Keratinocyte (primary cell): ENCODE data around the gene BUD31.

Source experiments
- EZH2 ChIP-seq: IDR thresholded peaks from one replicate; pipeline ENCODE4 v1.6.1; 2012; ENCODE audit warnings: inconsistent platforms, mild to moderate bottlenecking, low read length, moderate library complexity
- TF ChIP-seq, protein P1 (sequence below), 3 experiments: IDR thresholded peaks in 1 of 3; conservative IDR thresholded peaks in 1 of 3; optimal IDR thresholded peaks in 1 of 3; 2 replicates in 2 of 3; 3 replicates in 1 of 3; pipeline versions ENCODE3 to v1.5.1; 2011; ENCODE audit warnings: low read length in 3 of 3, mild to moderate bottlenecking in 3 of 3, moderate library complexity in 2 of 3, control low read depth in 1 of 3, inconsistent platforms in 1 of 3; ENCODE audit not compliant: insufficient read depth in 2 of 3; ENCODE audit errors: extremely low read depth in 1 of 3

DNA sequence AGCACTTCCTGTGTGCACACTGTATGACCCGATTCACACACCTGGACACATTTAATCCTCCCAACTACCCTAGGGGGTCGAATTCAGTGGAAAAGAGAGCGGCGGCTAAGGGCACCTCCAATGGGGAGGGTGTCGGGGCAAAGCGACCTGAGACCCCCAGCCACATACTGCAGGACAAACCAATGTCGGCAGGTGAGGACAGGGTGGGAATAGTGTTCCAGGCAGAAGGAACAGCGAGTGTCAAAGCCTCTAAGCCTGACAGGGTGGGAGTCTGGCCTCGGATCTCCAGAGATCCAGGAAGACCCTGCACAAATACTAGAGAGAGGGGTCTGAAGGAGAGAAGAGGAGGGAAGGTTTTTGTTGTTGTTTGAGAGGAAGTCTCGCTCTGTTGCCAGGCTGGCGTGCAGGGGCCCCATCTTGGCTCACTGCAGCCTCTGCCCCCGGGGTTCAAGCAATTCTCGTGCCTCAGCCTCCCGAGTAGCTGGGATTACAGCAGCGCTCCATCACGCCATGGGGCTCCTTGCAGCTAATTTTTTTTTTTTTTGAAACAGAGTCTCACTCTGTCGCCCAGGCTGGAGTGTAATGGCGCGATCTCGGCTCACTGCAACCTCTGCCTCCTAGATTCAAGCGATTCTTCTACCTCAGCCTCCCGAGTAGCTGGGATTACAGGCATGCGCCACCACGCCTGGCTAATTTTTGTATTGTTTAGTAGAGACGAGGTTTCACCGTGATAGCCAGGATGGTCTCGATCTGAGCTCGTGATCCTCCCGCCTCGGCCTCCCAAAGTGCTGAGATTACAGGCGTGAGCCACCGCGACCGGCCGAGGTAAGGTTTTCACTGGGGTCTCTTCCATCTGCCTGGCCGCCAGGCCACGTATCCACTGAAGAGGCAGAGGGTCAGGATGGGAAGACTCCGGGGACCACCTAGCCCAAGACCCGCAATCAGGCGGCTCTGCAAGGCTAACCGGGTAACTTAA lies 35.4 kb upstream of the BUD31 start:
- TF ChIP-seq, protein P1, sequence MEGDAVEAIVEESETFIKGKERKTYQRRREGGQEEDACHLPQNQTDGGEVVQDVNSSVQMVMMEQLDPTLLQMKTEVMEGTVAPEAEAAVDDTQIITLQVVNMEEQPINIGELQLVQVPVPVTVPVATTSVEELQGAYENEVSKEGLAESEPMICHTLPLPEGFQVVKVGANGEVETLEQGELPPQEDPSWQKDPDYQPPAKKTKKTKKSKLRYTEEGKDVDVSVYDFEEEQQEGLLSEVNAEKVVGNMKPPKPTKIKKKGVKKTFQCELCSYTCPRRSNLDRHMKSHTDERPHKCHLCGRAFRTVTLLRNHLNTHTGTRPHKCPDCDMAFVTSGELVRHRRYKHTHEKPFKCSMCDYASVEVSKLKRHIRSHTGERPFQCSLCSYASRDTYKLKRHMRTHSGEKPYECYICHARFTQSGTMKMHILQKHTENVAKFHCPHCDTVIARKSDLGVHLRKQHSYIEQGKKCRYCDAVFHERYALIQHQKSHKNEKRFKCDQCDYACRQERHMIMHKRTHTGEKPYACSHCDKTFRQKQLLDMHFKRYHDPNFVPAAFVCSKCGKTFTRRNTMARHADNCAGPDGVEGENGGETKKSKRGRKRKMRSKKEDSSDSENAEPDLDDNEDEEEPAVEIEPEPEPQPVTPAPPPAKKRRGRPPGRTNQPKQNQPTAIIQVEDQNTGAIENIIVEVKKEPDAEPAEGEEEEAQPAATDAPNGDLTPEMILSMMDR (optimal IDR thresholded peaks at IDR 0.05 in 1 of 3, IDR thresholded peaks at IDR 0.05 in 1 of 3, conservative IDR thresholded peaks at IDR 0.05 in 1 of 3; ENCODE audit: extremely low read depth in 1 of 3, insufficient read depth in 2 of 3, low read length in 3 of 3), result no peak
- no peak for TF ChIP-seq EZH2
